GM12872 (cell line): ENCODE results near the gene HSD17B8.

ENCODE experiments used
- TF ChIP-seq, protein P1 (sequence below): IDR thresholded peaks from 3 replicates; pipeline ENCODE4 v1.5.1; 2011; ENCODE audit warnings: low read depth, mild to moderate bottlenecking, low read length, moderate library complexity; ENCODE audit not compliant: insufficient read depth

HSD17B8 gene

DNA sequence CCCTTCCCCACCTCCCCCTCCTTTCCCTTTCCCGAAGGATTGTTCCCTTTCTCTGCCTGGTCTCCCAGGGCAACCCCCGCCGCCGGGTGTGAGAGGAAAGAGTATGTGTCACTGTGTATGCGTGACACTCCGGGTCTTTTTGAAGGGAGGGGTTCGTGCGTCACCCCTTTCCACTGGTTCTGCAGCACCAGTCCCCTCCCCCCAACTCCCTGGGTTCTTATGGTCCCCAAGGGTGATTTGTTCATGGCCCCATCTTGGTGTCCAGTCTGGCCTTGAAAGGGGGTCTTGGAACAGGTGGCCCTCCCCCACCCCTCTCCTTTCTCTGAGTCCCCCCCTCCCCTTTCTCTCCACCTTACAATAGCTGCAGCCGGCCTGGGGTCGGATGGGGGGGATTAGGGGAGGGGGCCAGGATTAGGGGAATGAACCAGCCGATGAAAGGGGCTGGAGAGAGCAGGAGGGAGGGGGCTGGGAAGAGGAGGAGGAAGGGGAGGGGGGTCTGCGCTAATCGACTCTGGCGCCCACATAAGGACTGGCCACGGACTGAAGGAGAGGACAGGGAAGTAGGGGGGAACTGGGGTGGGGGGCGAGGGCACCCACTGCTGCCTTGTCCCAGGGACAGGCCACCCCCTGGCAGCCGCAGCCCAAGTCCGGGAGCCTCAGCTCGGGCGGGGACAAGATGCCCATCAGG is 2.6 kb downstream of the HSD17B8 start:
- TF ChIP-seq, protein P1, sequence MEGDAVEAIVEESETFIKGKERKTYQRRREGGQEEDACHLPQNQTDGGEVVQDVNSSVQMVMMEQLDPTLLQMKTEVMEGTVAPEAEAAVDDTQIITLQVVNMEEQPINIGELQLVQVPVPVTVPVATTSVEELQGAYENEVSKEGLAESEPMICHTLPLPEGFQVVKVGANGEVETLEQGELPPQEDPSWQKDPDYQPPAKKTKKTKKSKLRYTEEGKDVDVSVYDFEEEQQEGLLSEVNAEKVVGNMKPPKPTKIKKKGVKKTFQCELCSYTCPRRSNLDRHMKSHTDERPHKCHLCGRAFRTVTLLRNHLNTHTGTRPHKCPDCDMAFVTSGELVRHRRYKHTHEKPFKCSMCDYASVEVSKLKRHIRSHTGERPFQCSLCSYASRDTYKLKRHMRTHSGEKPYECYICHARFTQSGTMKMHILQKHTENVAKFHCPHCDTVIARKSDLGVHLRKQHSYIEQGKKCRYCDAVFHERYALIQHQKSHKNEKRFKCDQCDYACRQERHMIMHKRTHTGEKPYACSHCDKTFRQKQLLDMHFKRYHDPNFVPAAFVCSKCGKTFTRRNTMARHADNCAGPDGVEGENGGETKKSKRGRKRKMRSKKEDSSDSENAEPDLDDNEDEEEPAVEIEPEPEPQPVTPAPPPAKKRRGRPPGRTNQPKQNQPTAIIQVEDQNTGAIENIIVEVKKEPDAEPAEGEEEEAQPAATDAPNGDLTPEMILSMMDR: no peak

GRCh38 chr6:33207552-33208090 is 3.2 kb downstream of the HSD17B8 start:
- TF ChIP-seq, protein P1: no peak

GRCh38 chr6:33208091-33208967 is 3.9 kb downstream of the HSD17B8 start, which contains the start of gene RING1:
Gene RING1, plus strand, starts transcription at chr6:33208500. Its CDS starts 323 bp downstream, at chr6:33208823.
- TF ChIP-seq, protein P1: no peak

GRCh38 chr6:33209856-33210255 is 5.4 kb downstream of the HSD17B8 start:
- TF ChIP-seq, protein P1: no peak

- TF ChIP-seq, protein P1: no peak
Measured at GRCh38 chr6:33211136-33211535, 6.7 kb downstream of the HSD17B8 start.

- TF ChIP-seq, protein P1: no peak
Measured at GRCh38 chr6:33211666-33212422, 7.4 kb downstream of the HSD17B8 start.

DNA sequence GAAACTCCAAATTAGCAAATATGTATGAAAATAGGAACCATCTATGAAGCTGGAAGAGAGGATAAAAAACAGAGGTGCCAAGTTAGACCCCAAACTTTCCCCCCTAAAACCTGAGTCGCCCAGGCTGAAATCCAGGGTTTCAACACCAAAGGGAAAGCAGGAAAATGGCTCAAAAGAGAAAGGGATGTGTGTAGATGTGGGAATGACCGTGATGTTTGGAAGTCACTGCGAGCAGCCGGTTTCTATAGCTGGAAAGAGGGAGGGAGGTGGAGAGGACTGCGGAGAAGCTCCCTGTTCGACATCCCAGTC is 8.4 kb downstream of the HSD17B8 start:
- TF ChIP-seq, protein P1: no peak
